HepG2 (cell line): ENCODE measurements around the gene FUT3. TPM values are rescaled to one million over a fixed set of nuclear protein-coding genes. Genes with fewer than 3 reads are reported as not detected.

Experiments
- CREM ChIP-seq, 2 experiments: sonication (generic) in 1 of 2; formaldehyde crosslinking in 1 of 2; IDR thresholded peaks; 2 replicates each; pipeline versions ENCODE4 v1.4.0 to v1.6.1; 2016 to 2020; ENCODE audit warnings: antibody characterized with exemption in 1 of 2, mild to moderate bottlenecking in 1 of 2, missing genetic modification reagents in 1 of 2
- FOXP1 ChIP-seq, 2 experiments: fragments of 450-650 bp in 1 of 2; IDR thresholded peaks; 2 replicates each; pipeline ENCODE4 v1.6.1; 2017 to 2018; ENCODE audit warnings: antibody characterized with exemption in 1 of 2
- HBP1 ChIP-seq: IDR thresholded peaks from 2 replicates; pipeline ENCODE4 v1.6.1; 2016; ENCODE audit warnings: low read depth, control low read depth
- HMG20A ChIP-seq: IDR thresholded peaks from 2 replicates; pipeline ENCODE4 v1.6.1; 2016; ENCODE audit warnings: borderline replicate concordance
- HOXD1 ChIP-seq: sonication (generic); formaldehyde crosslinking; IDR thresholded peaks from 2 replicates; pipeline ENCODE4 v1.5.0; 2020; ENCODE audit warnings: missing genetic modification reagents
- IKZF1 ChIP-seq: fragments of 450-650 bp; IDR thresholded peaks from 2 replicates; pipeline ENCODE4 v1.7.1; 2016
- MTA3 ChIP-seq: sonication (generic); formaldehyde crosslinking; IDR thresholded peaks from 2 replicates; pipeline ENCODE4 v1.4.0; 2020; ENCODE audit warnings: missing genetic modification reagents
- MYPOP ChIP-seq: sonication (generic); formaldehyde crosslinking; IDR thresholded peaks from 2 replicates; pipeline ENCODE4 v1.8.1; 2023; ENCODE audit warnings: mild to moderate bottlenecking, moderate library complexity, missing genetic modification reagents
- NR2F6 ChIP-seq, 2 experiments: IDR thresholded peaks; 2 replicates each; pipeline ENCODE4 v1.6.1; 2016; ENCODE audit warnings: antibody characterized with exemption in 1 of 2, mild to moderate bottlenecking in 1 of 2
- PPARG ChIP-seq: conservative IDR thresholded peaks from 2 replicates; pipeline ENCODE4 v1.6.1; 2016; ENCODE audit warnings: missing biosample characterization, missing genetic modification reagents
- RBFOX2 ChIP-seq: fragments of 200-400 bp; formaldehyde crosslinking; IDR thresholded peaks from 2 replicates; pipeline ENCODE4 v1.6.1; 2017; ENCODE audit warnings: low read depth, mild to moderate bottlenecking, low read length
- RXRB ChIP-seq: IDR thresholded peaks from 2 replicates; pipeline ENCODE4 v1.6.1; 2016; ENCODE audit warnings: borderline replicate concordance, missing genetic modification reagents, missing compliant biosample characterization
- SETDB1 ChIP-seq: sonication (generic); formaldehyde crosslinking; IDR thresholded peaks from 2 replicates; pipeline ENCODE4 v1.5.1; 2020; ENCODE audit warnings: missing genetic modification reagents, mild to moderate bottlenecking, borderline replicate concordance
- SMAD9 ChIP-seq: sonication (generic); formaldehyde crosslinking; IDR thresholded peaks from 2 replicates; pipeline ENCODE4 v1.5.1; 2020; ENCODE audit warnings: mild to moderate bottlenecking, missing genetic modification reagents
- SRSF4 ChIP-seq: fragments of 200-400 bp; formaldehyde crosslinking; IDR thresholded peaks from one replicate; pipeline ENCODE4 v1.6.1; 2018; ENCODE audit warnings: mild to moderate bottlenecking, low read depth, low read length, moderate library complexity; ENCODE audit not compliant: poor library complexity, severe bottlenecking
- TBL1XR1 ChIP-seq: fragments of 150-350 bp; IDR thresholded peaks from 2 replicates; pipeline ENCODE4 v1.6.1; 2014; ENCODE audit warnings: borderline replicate concordance, low read length; ENCODE audit not compliant: partially characterized antibody
- YEATS4 ChIP-seq: sonication (generic); formaldehyde crosslinking; IDR thresholded peaks from 2 replicates; pipeline ENCODE4 v1.4.0; 2020; ENCODE audit warnings: missing genetic modification reagents, borderline replicate concordance
- ZNF282 ChIP-seq: fragments of 450-650 bp; IDR thresholded peaks from 2 replicates; pipeline ENCODE4 v1.6.1; 2018; ENCODE audit not compliant: partially characterized antibody
- ZNF33A ChIP-seq: sonication (generic); formaldehyde crosslinking; IDR thresholded peaks from 2 replicates; pipeline ENCODE4 v1.5.1; 2020; ENCODE audit warnings: missing genetic modification reagents, mild to moderate bottlenecking, moderate library complexity, borderline replicate concordance
- ZNF691 ChIP-seq: sonication (generic); formaldehyde crosslinking; IDR thresholded peaks from 2 replicates; pipeline ENCODE4 v1.4.0; 2020; ENCODE audit warnings: missing genetic modification reagents, low read depth, mild to moderate bottlenecking, borderline replicate concordance
- ZNF761 ChIP-seq: sonication (generic); formaldehyde crosslinking; conservative IDR thresholded peaks from 2 replicates; pipeline ENCODE4 v1.4.0; 2020; ENCODE audit warnings: mild to moderate bottlenecking, missing genetic modification reagents
- polyA plus RNA-seq, 8 experiments: library from polyadenylated mRNA; depleted of rRNA in 3 of 8; stranded (reverse) in 7 of 8; unstranded in 1 of 8; fragments of >200 nt; fragmentation: Illumina TruSeq in 4 of 8; extraction: Trizol in 4 of 8; gene quantifications; 2 replicates each; pipeline versions ENCODE4 v1.2.1 to v1.2.3, GENCODE V29; 2011 to 2016; ENCODE audit warnings: low read depth in 4 of 8, missing spikeins in 1 of 8, mixed read lengths in 1 of 8; ENCODE audit not compliant: insufficient read depth in 1 of 8
- total RNA-seq, 5 experiments: library from RNA; depleted of rRNA; stranded (reverse); fragments of >200 nt; fragmentation: Illumina TruSeq; extraction: Trizol; gene quantifications; 2 replicates each; pipeline ENCODE4 v1.2.3, GENCODE V29; 2016; ENCODE audit warnings: low read depth in 1 of 5
- TF ChIP-seq, protein P1 (sequence below): sonication (generic); formaldehyde crosslinking; IDR thresholded peaks from 2 replicates; pipeline ENCODE4 v1.4.0; 2020; ENCODE audit warnings: mild to moderate bottlenecking, missing genetic modification reagents
- TF ChIP-seq, protein P2 (sequence below): sonication (generic); formaldehyde crosslinking; conservative IDR thresholded peaks from 2 replicates; pipeline ENCODE4 v1.8.0; 2022; ENCODE audit warnings: mild to moderate bottlenecking, moderate library complexity, missing genetic modification reagents

The FUT3 gene
- total and polyA plus RNA-seq, 2 of the 13 experiments (the other 11 are each of a cell fraction or from before 2014, with no cell fraction given) = 0.53 to 1.1 TPM

GRCh38 chr19:5838353-5839064 is 12.7 kb downstream of the FUT3 start (continued):
- no peak for TF ChIP-seq NR2F6 (IDR thresholded peaks at IDR 0.05)
- TF ChIP-seq NR2F6 (CRISPR knock-in tag; IDR thresholded peaks at IDR 0.05) = 0 out of 2 replicates have a peak, but pooled peaks have one; percentile 17
- no peak for TF ChIP-seq TBL1XR1
- TF ChIP-seq SETDB1 (CRISPR knock-in tag) = no peak
- TF ChIP-seq ZNF33A (CRISPR knock-in tag) = no peak
- no peak for TF ChIP-seq ZNF282
- TF ChIP-seq PPARG = no peak
- TF ChIP-seq HMG20A (CRISPR knock-in tag) = no peak
- no peak for TF ChIP-seq CREM (IDR thresholded peaks at IDR 0.05)
- no peak for TF ChIP-seq CREM (CRISPR knock-in tag; IDR thresholded peaks at IDR 0.05)
- TF ChIP-seq, protein P1, sequence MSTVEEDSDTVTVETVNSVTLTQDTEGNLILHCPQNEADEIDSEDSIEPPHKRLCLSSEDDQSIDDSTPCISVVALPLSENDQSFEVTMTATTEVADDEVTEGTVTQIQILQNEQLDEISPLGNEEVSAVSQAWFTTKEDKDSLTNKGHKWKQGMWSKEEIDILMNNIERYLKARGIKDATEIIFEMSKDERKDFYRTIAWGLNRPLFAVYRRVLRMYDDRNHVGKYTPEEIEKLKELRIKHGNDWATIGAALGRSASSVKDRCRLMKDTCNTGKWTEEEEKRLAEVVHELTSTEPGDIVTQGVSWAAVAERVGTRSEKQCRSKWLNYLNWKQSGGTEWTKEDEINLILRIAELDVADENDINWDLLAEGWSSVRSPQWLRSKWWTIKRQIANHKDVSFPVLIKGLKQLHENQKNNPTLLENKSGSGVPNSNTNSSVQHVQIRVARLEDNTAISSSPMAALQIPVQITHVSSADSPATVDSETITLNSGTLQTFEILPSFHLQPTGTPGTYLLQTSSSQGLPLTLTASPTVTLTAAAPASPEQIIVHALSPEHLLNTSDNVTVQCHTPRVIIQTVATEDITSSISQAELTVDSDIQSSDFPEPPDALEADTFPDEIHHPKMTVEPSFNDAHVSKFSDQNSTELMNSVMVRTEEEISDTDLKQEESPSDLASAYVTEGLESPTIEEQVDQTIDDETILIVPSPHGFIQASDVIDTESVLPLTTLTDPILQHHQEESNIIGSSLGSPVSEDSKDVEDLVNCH (CRISPR knock-in tag) = no peak
- no peak for TF ChIP-seq HOXD1 (CRISPR knock-in tag)
- no peak for TF ChIP-seq SRSF4
- no peak for TF ChIP-seq RXRB (CRISPR knock-in tag)
- TF ChIP-seq MTA3 (CRISPR knock-in tag) = no peak
- no peak for TF ChIP-seq ZNF761
- no peak for TF ChIP-seq HBP1
- TF ChIP-seq IKZF1 = no peak
- TF ChIP-seq RBFOX2 = peak; percentile 53; the same call in 1 of the 2 replicates
- TF ChIP-seq, protein P2, sequence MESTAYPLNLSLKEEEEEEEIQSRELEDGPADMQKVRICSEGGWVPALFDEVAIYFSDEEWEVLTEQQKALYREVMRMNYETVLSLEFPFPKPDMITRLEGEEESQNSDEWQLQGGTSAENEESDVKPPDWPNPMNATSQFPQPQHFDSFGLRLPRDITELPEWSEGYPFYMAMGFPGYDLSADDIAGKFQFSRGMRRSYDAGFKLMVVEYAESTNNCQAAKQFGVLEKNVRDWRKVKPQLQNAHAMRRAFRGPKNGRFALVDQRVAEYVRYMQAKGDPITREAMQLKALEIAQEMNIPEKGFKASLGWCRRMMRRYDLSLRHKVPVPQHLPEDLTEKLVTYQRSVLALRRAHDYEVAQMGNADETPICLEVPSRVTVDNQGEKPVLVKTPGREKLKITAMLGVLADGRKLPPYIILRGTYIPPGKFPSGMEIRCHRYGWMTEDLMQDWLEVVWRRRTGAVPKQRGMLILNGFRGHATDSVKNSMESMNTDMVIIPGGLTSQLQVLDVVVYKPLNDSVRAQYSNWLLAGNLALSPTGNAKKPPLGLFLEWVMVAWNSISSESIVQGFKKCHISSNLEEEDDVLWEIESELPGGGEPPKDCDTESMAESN (CRISPR knock-in tag) = no peak
- no peak for TF ChIP-seq SMAD9 (CRISPR knock-in tag)
- TF ChIP-seq YEATS4 = peak; percentile 10; the same call in 1 of the 2 replicates
- TF ChIP-seq ZNF691 (CRISPR knock-in tag) = no peak
- no peak; the same call in 1 of the 2 replicates for TF ChIP-seq MYPOP (CRISPR knock-in tag)
- TF ChIP-seq FOXP1 (IDR thresholded peaks at IDR 0.05) = no peak
- no peak for TF ChIP-seq FOXP1 (CRISPR knock-in tag; IDR thresholded peaks at IDR 0.05)
